Esophagus squamous epithelium (tissue), 4 donors: ENCODE data around the gene KRTAP12-1.

Experiments
- CTCF ChIP-seq, 6 experiments: fragments of 450-650 bp in 4 of 6; fragments of 200-600 bp in 2 of 6; sonication (generic) in 2 of 6; IDR thresholded peaks; one replicate each; pipeline ENCODE4 v1.5.1; 2016 to 2019; ENCODE audit warnings: antibody characterized with exemption in 6 of 6, mild to moderate bottlenecking in 4 of 6, moderate library complexity in 4 of 6
- POLR2A ChIP-seq, 4 donors: fragments of 450-650 bp; IDR thresholded peaks; one replicate each; pipeline ENCODE4 v1.6.1; 2017; ENCODE audit warnings: antibody characterized with exemption in 4 of 4, mild to moderate bottlenecking in 4 of 4, moderate library complexity in 3 of 4

GRCh38 chr21:44696572-44696971, 14.6 kb upstream of the KRTAP12-1 start:
- TF ChIP-seq CTCF (IDR thresholded peaks at IDR 0.05): no peak
- TF ChIP-seq POLR2A (IDR thresholded peaks at IDR 0.05): no peak
